GM15510 (cell line): ENCODE measurements around the gene TRERF1.

Source experiments
- POLR2A ChIP-seq: IDR thresholded peaks from 3 replicates; pipeline ENCODE4 v1.6.1; 2011; ENCODE audit warnings: borderline replicate concordance; ENCODE audit not compliant: insufficient read length; ENCODE audit errors: extremely low read depth

TRERF1 gene

GRCh38 chr6:42451333-42452170 lies at the start of gene TRERF1:
Gene TRERF1 (minus strand): TSS chr6:42451926. CDS start chr6:42269590, 182,336 bp downstream.
- TF ChIP-seq POLR2A = no peak

- TF ChIP-seq POLR2A = no peak
Measured at GRCh38 chr6:42498473-42499128, 46.9 kb upstream of the TRERF1 start.

- TF ChIP-seq POLR2A = no peak
Measured at GRCh38 chr6:42493914-42494539, 42.3 kb upstream of the TRERF1 start.

- TF ChIP-seq POLR2A = no peak
Measured at GRCh38 chr6:42488129-42488528, 36.4 kb upstream of the TRERF1 start.

GRCh38 chr6:42484261-42484660 lies 32.5 kb upstream of the TRERF1 start:
- no peak for TF ChIP-seq POLR2A

GRCh38 chr6:42482174-42482573 lies 30.4 kb upstream of the TRERF1 start:
- TF ChIP-seq POLR2A = no peak

- TF ChIP-seq POLR2A = no peak
Measured at GRCh38 chr6:42471714-42472113, 20.0 kb upstream of the TRERF1 start.

GRCh38 chr6:42471142-42471541 lies 19.4 kb upstream of the TRERF1 start:
- TF ChIP-seq POLR2A = no peak

- no peak for TF ChIP-seq POLR2A
Measured at GRCh38 chr6:42468273-42468672, 16.5 kb upstream of the TRERF1 start.

GRCh38 chr6:42467651-42468050 lies 15.9 kb upstream of the TRERF1 start:
- TF ChIP-seq POLR2A = no peak

GRCh38 chr6:42462474-42462972 lies 10.8 kb upstream of the TRERF1 start:
- TF ChIP-seq POLR2A = no peak

GRCh38 chr6:42460883-42461282 lies 9.2 kb upstream of the TRERF1 start:
- TF ChIP-seq POLR2A = no peak

- TF ChIP-seq POLR2A = no peak
Measured at GRCh38 chr6:42459888-42460287, 8.2 kb upstream of the TRERF1 start.

GRCh38 chr6:42454428-42454791 lies 2.7 kb upstream of the TRERF1 start:
- no peak for TF ChIP-seq POLR2A

- TF ChIP-seq POLR2A = no peak
Measured at GRCh38 chr6:42453654-42454427, 2.1 kb upstream of the TRERF1 start.

- peak; percentile 60 for TF ChIP-seq POLR2A
Measured at GRCh38 chr6:42453031-42453653, 1.4 kb upstream of the TRERF1 start.
